ENCODE data around the gene MLLT1.

The MLLT1 gene

GRCh38 chr19:6235031-6235951 is 44.5 kb downstream of the MLLT1 start:
- no peak for DNase-seq (ENCODE audit: low spot score)

GRCh38 chr19:6234527-6234926 is 45.2 kb downstream of the MLLT1 start:
- DNase-seq (ENCODE audit: low spot score), result no peak

- no peak for DNase-seq (ENCODE audit: low spot score)
Observed at GRCh38 chr19:6233827-6234511, 45.8 kb downstream of the MLLT1 start.

- no peak for DNase-seq (ENCODE audit: low spot score)
Observed at GRCh38 chr19:6233056-6233826, 46.5 kb downstream of the MLLT1 start.

GRCh38 chr19:6232601-6233055 is 47.1 kb downstream of the MLLT1 start:
- DNase-seq (ENCODE audit: low spot score), result no peak

GRCh38 chr19:6230991-6231448 is 48.8 kb downstream of the MLLT1 start:
- DNase-seq (ENCODE audit: low spot score), result no peak

GRCh38 chr19:6229951-6230712 is 49.6 kb downstream of the MLLT1 start:
- DNase-seq (ENCODE audit: low spot score), result no peak

- DNase-seq (ENCODE audit: low spot score), result no peak
Observed at GRCh38 chr19:6229216-6229913, 50.4 kb downstream of the MLLT1 start.

- DNase-seq (ENCODE audit: low spot score), result no peak
Observed at GRCh38 chr19:6228551-6229215, 51.1 kb downstream of the MLLT1 start.

GRCh38 chr19:6227936-6228325 is 51.8 kb downstream of the MLLT1 start:
- no peak for DNase-seq (ENCODE audit: low spot score)

- no peak for DNase-seq (ENCODE audit: low spot score)
Observed at GRCh38 chr19:6227156-6227935, 52.4 kb downstream of the MLLT1 start.

GRCh38 chr19:6226444-6227155 is 53.2 kb downstream of the MLLT1 start:
- DNase-seq (ENCODE audit: low spot score), result no peak

GRCh38 chr19:6226012-6226411 is 53.8 kb downstream of the MLLT1 start:
- no peak for DNase-seq (ENCODE audit: low spot score)

GRCh38 chr19:6225232-6225865 is 54.4 kb downstream of the MLLT1 start:
- no peak for DNase-seq (ENCODE audit: low spot score)

- no peak for DNase-seq (ENCODE audit: low spot score)
Observed at GRCh38 chr19:6224308-6224675, 55.5 kb downstream of the MLLT1 start.

GRCh38 chr19:6223461-6224307 is 56.1 kb downstream of the MLLT1 start:
- DNase-seq (ENCODE audit: low spot score), result no peak

- no peak for DNase-seq (ENCODE audit: low spot score)
Observed at GRCh38 chr19:6222884-6223283, 56.9 kb downstream of the MLLT1 start.
